IPS-15b (cell line): ENCODE measurements around the gene PAWR.
"Not testable (repeated sequence)": the region's sequence is repeated elsewhere in the genome, so short reads cannot be mapped to it uniquely, and the experiment has no call there.

Source experiments
- H3K27me3 ChIP-seq: one replicate; pipeline ENCODE4 v1.6.1; 2013; ENCODE audit warnings: low read length; ENCODE audit not compliant: control insufficient read depth, insufficient read depth
- H3K36me3 ChIP-seq: one replicate; pipeline ENCODE4 v1.6.1; 2013; ENCODE audit warnings: low read length; ENCODE audit not compliant: control insufficient read depth, insufficient read depth
- H3K4me1 ChIP-seq: one replicate; pipeline ENCODE4 v1.6.1; 2013; ENCODE audit warnings: mild to moderate bottlenecking, low read length; ENCODE audit not compliant: control insufficient read depth, insufficient read depth
- H3K4me3 ChIP-seq: one replicate; pipeline ENCODE4 v1.5.1; 2013; ENCODE audit warnings: low read depth, low read length
- H3K9ac ChIP-seq: one replicate; pipeline ENCODE4 v1.6.1; 2013; ENCODE audit warnings: low read depth, mild to moderate bottlenecking, low read length
- H3K9me3 ChIP-seq: one replicate; pipeline ENCODE4 v1.6.1; 2013; ENCODE audit warnings: mild to moderate bottlenecking, low read length; ENCODE audit not compliant: control insufficient read depth, insufficient read depth

The PAWR gene

DNA sequence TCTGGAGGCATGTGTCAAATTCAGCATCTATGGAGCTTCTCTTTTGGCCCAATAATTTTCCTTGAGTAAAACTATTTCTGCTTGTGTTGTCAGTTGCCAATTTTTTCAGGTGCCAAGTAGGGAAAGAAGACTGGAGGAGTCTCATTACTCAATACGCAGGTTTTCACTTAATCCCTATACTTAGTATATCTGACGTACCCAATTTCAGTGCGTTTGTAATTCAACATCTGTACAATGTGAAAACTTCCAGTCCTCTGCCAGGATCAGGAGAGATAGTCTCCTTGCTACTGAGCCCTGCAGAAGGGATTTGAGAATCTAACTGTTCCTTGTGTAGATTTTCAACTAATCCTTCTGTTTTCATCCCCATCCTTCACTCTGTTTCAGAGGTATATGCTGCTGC lies 5.7 kb upstream of the PAWR start:
- Histone ChIP-seq H3K9me3 (no peaks in the 10 kb centered on the region), H3K4me1 (peaks cover 7% of the 10 kb centered on the region), H3K9ac (no peak overlapping the region), H3K36me3 (no peaks in the 10 kb centered on the region), H3K4me3 (no peak overlapping the region), H3K27me3 (no peaks in the 10 kb centered on the region)

DNA sequence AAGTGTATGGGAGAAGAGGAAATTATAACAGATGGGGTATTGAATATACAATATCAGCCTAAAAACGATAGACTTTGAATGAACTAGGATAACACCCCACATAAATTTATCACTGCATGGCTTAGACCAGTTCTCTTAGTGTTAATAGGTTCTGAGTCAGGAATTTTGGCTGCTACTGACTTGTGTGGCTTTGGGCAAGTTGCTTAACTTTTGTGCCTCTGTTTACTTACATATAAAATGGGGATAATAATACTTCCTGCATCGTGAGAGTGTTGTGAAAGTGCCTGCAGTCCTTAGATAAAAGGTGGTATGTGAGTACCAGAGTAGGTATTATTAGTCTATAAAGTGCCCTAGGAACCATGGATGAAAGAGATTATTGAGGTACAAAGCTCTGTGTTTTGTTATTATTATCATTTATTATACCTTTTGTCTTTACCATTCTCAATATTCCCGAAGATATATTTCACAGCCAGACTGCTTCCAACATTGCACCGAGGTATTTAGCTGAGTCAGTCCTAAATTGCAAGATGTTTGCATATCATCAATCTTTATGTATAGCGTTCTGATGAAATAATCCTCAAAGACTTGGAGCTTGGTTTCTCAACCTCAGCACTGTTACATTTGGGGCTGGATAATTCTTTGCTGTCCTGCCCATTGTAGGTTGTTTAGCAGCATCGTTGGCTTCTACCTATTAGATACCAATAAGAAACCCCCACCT lies 2.3 kb upstream of the PAWR start:
- H3K36me3 ChIP-seq: peaks cover 3% of the 10 kb centered on the region
- peaks cover 7% of the 10 kb centered on the region for H3K4me1 ChIP-seq
- peak overlapping the region; percentile 20 for H3K9ac ChIP-seq
- H3K27me3 ChIP-seq: no peaks in the 10 kb centered on the region
- H3K4me3 ChIP-seq: peak overlapping the region; percentile 94
- no peaks in the 10 kb centered on the region for H3K9me3 ChIP-seq

DNA sequence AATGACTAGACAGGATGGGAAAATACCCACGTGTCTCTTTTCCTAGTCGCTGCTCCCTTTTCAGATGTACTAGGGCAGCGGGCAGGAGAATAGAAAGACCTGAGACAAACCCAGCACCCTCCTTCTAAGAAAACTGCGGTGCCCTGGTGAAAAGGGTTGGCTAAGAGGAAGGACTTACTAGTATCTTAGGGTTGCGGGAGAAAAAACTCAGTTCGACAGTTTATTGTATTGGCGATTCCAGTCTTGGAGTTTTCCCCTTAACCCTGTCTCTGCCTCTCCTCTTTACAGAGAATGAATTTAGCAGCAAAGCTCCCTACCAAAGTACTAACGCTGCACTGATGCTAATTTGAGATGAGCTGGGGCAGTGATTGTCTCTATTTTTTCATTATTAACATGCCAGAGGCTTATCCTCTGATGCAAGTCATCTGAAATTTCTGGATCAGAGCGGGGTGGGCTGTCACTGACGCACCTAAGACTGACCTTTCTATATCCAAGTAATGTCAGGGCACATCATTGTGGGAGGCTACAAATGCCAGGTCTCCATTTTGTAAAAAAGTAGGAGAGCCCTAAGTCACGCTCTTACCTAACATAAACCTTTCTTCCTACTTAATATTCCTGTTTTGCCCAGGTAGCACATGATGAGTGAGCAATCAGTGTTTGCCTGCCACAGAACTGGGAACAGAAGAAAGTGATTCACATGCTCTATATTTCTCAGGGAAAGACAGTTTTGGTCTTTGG lies 916 bp upstream of the PAWR start:
- H3K4me3 ChIP-seq: peak overlapping the region; percentile 94
- H3K36me3 ChIP-seq: peaks cover 3% of the 10 kb centered on the region
- H3K4me1 ChIP-seq: peaks cover 14% of the 10 kb centered on the region
- H3K9me3 ChIP-seq: no peaks in the 10 kb centered on the region
- H3K9ac ChIP-seq: peak overlapping the region; percentile 79
- H3K27me3 ChIP-seq: no peaks in the 10 kb centered on the region

DNA sequence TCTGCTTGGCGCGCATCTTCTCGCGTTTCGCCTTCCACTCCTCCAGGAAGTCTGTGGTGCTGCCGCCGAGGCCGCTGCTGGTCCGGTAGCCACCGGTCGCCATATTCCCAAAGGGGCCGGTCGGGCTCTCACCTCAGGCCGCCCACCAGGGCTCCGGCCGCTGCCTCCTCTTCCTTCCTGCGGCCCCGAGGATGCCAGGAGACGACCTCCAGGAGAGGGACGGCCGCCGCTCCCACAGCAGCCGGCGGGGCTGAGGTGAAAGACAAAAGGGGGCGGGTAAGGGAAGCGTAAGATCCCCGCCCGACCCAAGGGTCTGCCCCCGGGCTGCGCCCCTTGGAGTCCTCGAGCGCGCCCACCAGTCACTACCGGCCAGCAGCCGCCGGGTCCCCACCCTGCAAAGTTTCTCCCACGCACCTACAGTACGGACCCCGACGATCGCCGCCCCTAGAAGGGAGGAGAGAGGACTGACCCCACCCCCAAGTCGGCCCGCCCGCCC lies 574 bp downstream of the PAWR start:
- Histone ChIP-seq H3K4me1 (peaks cover 19% of the 10 kb centered on the region), H3K36me3 (peaks cover 3% of the 10 kb centered on the region), H3K9me3 (no peaks in the 10 kb centered on the region), H3K27me3 (no peaks in the 10 kb centered on the region), H3K4me3 (peak overlapping the region; percentile 94), H3K9ac (peak overlapping the region; percentile 65)

DNA sequence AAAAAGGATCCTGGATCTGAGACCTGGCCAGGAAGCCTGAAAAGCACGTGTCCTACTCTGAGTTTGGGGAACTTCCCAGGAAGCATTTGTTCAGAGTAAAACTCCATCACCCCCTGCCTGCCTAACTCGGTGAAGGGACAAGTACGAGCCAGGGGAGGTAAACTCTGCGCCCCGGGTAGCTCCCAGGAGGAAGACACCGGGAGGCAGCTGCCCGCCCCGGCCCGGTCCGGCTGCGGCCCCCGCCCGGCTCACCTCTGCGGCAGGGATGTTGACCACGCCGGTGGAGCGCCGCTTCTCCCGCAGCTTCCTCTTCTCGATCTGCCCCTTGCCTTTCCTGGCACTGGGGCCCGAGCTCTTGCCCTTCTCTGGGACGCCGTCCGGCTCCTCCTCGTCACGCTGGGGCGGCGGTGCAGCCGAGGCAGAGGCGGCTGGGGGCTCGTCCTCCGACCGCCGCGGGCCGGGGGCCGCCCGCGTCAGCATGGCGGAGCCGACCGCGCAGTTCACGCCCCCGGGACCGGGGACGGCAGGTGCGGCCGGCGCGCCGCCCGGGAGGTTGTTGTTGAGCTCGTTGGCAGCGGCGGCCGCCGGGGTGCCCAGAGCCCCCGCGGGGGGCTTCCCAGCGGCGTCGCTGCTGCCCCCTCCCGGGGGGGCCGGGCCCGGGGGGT lies 1.2 kb downstream of the PAWR start:
- Histone ChIP-seq H3K4me3 (peak overlapping the region; percentile 94), H3K36me3 (peaks cover 3% of the 10 kb centered on the region), H3K9me3 (no peaks in the 10 kb centered on the region), H3K4me1 (peaks cover 19% of the 10 kb centered on the region), H3K9ac (peak overlapping the region; percentile 82), H3K27me3 (no peaks in the 10 kb centered on the region)

- peak overlapping the region; percentile 82 for H3K9ac ChIP-seq
- H3K4me1 ChIP-seq: peaks cover 19% of the 10 kb centered on the region
- H3K9me3 ChIP-seq: no peaks in the 10 kb centered on the region
- no peaks in the 10 kb centered on the region for H3K27me3 ChIP-seq
- peaks cover 3% of the 10 kb centered on the region for H3K36me3 ChIP-seq
- H3K4me3 ChIP-seq: peak overlapping the region; percentile 94
Measured at GRCh38 chr12:79689061-79689476, 1.7 kb downstream of the PAWR start.

DNA sequence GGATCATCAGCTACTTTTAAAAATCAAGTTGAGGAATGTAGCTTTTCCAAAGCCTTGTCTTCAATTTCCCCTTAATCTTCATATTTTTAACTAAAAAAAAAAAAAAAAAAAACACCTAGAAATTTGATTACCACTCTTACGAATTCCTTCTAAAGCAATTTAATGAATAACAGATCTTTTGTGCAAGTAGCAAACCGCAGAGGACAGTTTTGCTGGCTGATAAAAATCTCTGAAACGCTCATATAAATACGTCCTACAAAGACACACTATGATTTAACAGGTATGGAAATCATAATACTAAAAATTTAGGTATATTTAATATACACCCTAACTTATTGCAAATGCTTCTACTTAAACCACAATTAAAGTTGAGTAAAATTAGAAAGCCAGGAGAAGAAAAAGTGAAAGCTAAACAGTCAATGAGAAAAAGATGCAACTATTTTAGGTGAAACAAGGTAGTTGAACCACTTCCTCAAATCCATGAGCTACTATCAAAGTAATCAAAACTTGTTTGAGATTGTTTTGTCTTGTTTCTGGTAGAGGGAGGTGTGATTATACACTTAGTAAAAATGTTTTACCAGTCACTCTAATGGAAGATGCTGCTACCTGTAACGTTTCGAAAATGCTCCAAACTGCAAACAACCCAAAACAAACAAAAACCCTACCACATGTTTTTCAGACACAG lies 2.2 kb downstream of the PAWR start:
- H3K27me3 ChIP-seq: no peaks in the 10 kb centered on the region
- H3K9ac ChIP-seq: peak overlapping the region; percentile 1
- peak overlapping the region; percentile 94 for H3K4me3 ChIP-seq
- peaks cover 3% of the 10 kb centered on the region for H3K36me3 ChIP-seq
- H3K4me1 ChIP-seq: peaks cover 19% of the 10 kb centered on the region
- no peaks in the 10 kb centered on the region for H3K9me3 ChIP-seq

DNA sequence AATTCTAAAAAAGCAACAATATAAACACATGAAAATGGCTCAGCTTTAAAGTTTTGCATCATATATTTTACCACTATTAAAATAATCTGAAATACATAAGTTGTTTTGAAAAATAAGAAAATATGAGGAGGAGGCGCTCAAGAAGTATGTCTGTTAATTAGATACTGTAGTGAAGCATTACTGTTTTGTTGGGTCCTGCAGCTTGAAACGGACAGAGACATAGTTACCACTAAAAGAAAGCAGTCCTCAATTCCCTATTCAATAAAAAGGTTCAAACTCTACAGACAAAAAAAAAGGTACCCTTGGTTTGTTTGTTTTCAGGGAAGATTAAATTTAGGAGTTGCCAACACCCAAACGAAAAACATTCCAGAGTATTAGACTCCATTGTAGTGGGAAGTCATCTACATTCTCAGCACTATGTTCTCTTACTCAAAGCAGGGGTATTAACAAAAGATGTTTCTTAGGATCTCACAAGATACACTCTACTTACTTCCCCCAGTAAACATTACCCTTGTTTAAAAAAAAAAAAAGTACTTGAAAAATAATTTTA lies 3.0 kb downstream of the PAWR start:
- H3K9ac ChIP-seq: peak overlapping the region; percentile 17
- no peaks in the 10 kb centered on the region for H3K27me3 ChIP-seq
- H3K36me3 ChIP-seq: peaks cover 3% of the 10 kb centered on the region
- H3K9me3 ChIP-seq: no peaks in the 10 kb centered on the region
- H3K4me3 ChIP-seq: peak overlapping the region; percentile 94
- peaks cover 20% of the 10 kb centered on the region for H3K4me1 ChIP-seq

- Histone ChIP-seq H3K9me3 (no peaks in the 10 kb centered on the region), H3K9ac (no peak overlapping the region), H3K4me1 (peaks cover 30% of the 10 kb centered on the region), H3K4me3 (peak overlapping the region; percentile 94), H3K36me3 (peaks cover 3% of the 10 kb centered on the region), H3K27me3 (no peaks in the 10 kb centered on the region)
Measured at GRCh38 chr12:79686171-79686570, 4.6 kb downstream of the PAWR start.

DNA sequence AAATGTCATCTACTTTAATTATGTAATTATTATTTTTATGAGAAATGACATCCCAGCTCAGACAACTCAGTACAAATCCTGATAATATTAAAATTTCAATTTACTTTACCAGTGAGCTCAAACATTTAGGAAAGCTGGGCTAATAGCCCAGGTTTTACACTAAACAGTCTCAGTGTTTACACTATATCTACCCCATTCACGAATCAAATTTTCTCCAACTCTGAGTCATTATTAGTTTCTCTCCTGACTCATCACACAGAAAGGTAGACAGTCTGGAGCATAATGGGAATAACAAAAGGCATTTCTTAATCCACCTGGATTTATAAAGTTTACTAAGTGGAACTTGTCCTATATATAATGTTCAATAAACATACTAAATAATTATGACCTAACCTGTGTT lies 5.7 kb downstream of the PAWR start:
- Histone ChIP-seq H3K9me3 (no peaks in the 10 kb centered on the region), H3K4me3 (no peak overlapping the region), H3K27me3 (no peaks in the 10 kb centered on the region), H3K9ac (no peak overlapping the region), H3K4me1 (peaks cover 34% of the 10 kb centered on the region), H3K36me3 (peaks cover 2% of the 10 kb centered on the region)

GRCh38 chr12:79684338-79684737 lies 6.4 kb downstream of the PAWR start:
- H3K27me3 ChIP-seq, H3K9me3 ChIP-seq, H3K9ac ChIP-seq, H3K4me3 ChIP-seq, H3K36me3 ChIP-seq: not testable (repeated sequence)
- H3K4me1 ChIP-seq: peaks cover 41% of the 10 kb centered on the region
